HCT116 (cell line): ENCODE data around the gene WDR27. TPM values are rescaled to one million over a fixed set of nuclear protein-coding genes. Genes with fewer than 3 reads are reported as not detected.

Source experiments
- ATAC-seq: fragments of 200-7000 bp; cut with Tn5 transposase; 2 replicates; pipeline ENCODE4 v1.9.1; 2020; ENCODE audit warnings: mild to moderate bottlenecking, moderate library complexity
- BruUV-seq: library from RNA; stranded (reverse); fragments of 400-500 nt; replicated peaks from 2 replicates; lab custom pipeline; 2021; lab: Mats Ljungman, UMichigan
- CTCF ChIA-PET: fragments of 300-600 bp; sonication (Branson Sonifier 250); formaldehyde crosslinking; loops from one replicate; lab custom pipeline; 2021; ENCODE audit warnings: antibody characterized with exemption; lab: Charles Lee
- POLR2A ChIA-PET: fragments of 300-600, 350-600 bp; sonication (Branson Sonifier 250); formaldehyde crosslinking; loops from one replicate; lab custom pipeline; 2021; ENCODE audit warnings: antibody characterized with exemption; lab: Charles Lee
- RAD21 ChIA-PET, 2 experiments: fragments of 300-600 bp; sonication (Branson Sonifier 250); formaldehyde crosslinking; loops; one replicate each; lab custom pipeline; 2023; ENCODE audit warnings: low total read pairs in 2 of 2; ENCODE audit not compliant: uncharacterized antibody in 2 of 2, unreplicated experiment in 2 of 2, low non-redundant PET in 1 of 2; lab: Charles Lee
- DNase-seq: peaks from one replicate; pipeline ENCODE4 v3.0.0-alpha.2; 2010; ENCODE audit warnings: low read depth, low spot score
- H2AFZ ChIP-seq: fragments of 200-600 bp; shearing (Covaris generic), sonication (generic); 2 replicates; pipeline ENCODE4 v1.6.1; 2017; ENCODE audit warnings: low read depth, mixed run types, mixed read lengths, antibody characterized with exemption, low read length; ENCODE audit not compliant: poor library complexity, severe bottlenecking
- H3K27ac ChIP-seq: 2 replicates; pipeline ENCODE4 v1.5.1; 2012; ENCODE audit warnings: low read depth, low read length
- H3K27me3 ChIP-seq: fragments of 200-600 bp; sonication (generic); 2 replicates; pipeline ENCODE4 v1.6.1; 2016; ENCODE audit warnings: mixed run types, low read length, mixed read lengths; ENCODE audit not compliant: insufficient read depth
- H3K36me3 ChIP-seq, 2 experiments: fragments of 200-500 bp in 1 of 2; fragments of 200-600 bp in 1 of 2; sonication (Bioruptor generic) in 1 of 2; sonication (generic) in 1 of 2; 2 replicates each; pipeline versions ENCODE4 v1.5.1 to v1.6.1; 2014 to 2016; ENCODE audit warnings: low read length in 2 of 2, inconsistent platforms in 1 of 2, mixed read lengths in 1 of 2, mixed run types in 1 of 2; ENCODE audit not compliant: insufficient read depth in 2 of 2, control insufficient read depth in 1 of 2
- H3K4me1 ChIP-seq, 2 experiments: fragments of 200-600 bp in 1 of 2; sonication (generic) in 1 of 2; 2 replicates each; pipeline versions ENCODE4 v1.5.1 to v1.6.1; 2012 to 2017; ENCODE audit warnings: low read length in 2 of 2, inconsistent platforms in 1 of 2, mild to moderate bottlenecking in 1 of 2, mixed read lengths in 1 of 2, mixed run types in 1 of 2, moderate library complexity in 1 of 2; ENCODE audit not compliant: insufficient read depth in 2 of 2, control insufficient read depth in 1 of 2
- H3K4me2 ChIP-seq: fragments of 200-600 bp; sonication (generic); 2 replicates; pipeline ENCODE4 v1.6.1; 2017; ENCODE audit warnings: mixed run types, low read length, mixed read lengths
- H3K4me3 ChIP-seq, 2 experiments: fragments of 200-600 bp in 1 of 2; sonication (generic) in 1 of 2; replicated peaks in 1 of 2; 2 replicates each; pipeline ENCODE4 v1.5.1; 2011 to 2016; ENCODE audit warnings: low read length in 2 of 2, control low read depth in 1 of 2, low read depth in 1 of 2, mild to moderate bottlenecking in 1 of 2, mixed read lengths in 1 of 2, mixed run types in 1 of 2
- H3K79me2 ChIP-seq: fragments of 200-600 bp; sonication (generic); 2 replicates; pipeline ENCODE4 v1.6.1; 2017; ENCODE audit warnings: mild to moderate bottlenecking, mixed run types, low read length, moderate library complexity, mixed read lengths; ENCODE audit not compliant: insufficient read depth
- H3K9ac ChIP-seq: fragments of 200-600 bp; sonication (generic); 2 replicates; pipeline ENCODE4 v1.6.1; 2016; ENCODE audit warnings: low read length, mixed read lengths
- H3K9me2 ChIP-seq: fragments of 200-600 bp; sonication (generic), shearing (Covaris generic); 2 replicates; pipeline ENCODE4 v1.6.1; 2017; ENCODE audit warnings: mixed run types, mild to moderate bottlenecking, moderate library complexity; ENCODE audit not compliant: insufficient read depth
- H3K9me3 ChIP-seq, 2 experiments: fragments of 200-500 bp in 1 of 2; fragments of 200-600 bp in 1 of 2; sonication (Bioruptor generic) in 1 of 2; sonication (generic) in 1 of 2; 2 replicates each; pipeline ENCODE4 v1.6.1; 2014 to 2017; ENCODE audit warnings: low read length in 2 of 2, mixed read lengths in 2 of 2, inconsistent platforms in 1 of 2, low read depth in 1 of 2, mild to moderate bottlenecking in 1 of 2, mixed run types in 1 of 2, moderate library complexity in 1 of 2; ENCODE audit not compliant: control insufficient read depth in 1 of 2, insufficient read depth in 1 of 2
- H4K20me1 ChIP-seq: fragments of 200-600 bp; sonication (generic), shearing (Covaris generic); 2 replicates; pipeline ENCODE4 v1.6.1; 2017; ENCODE audit warnings: mixed run types, mild to moderate bottlenecking, moderate library complexity; ENCODE audit not compliant: insufficient read depth
- CEBPB ChIP-seq: IDR thresholded peaks from 2 replicates; pipeline ENCODE4 v1.6.1; 2012; ENCODE audit warnings: low read depth
- EGR1 ChIP-seq: IDR thresholded peaks from 2 replicates; pipeline ENCODE4 v1.6.1; 2012; ENCODE audit warnings: low read depth
- ELF1 ChIP-seq: IDR thresholded peaks from 2 replicates; pipeline ENCODE4 v1.6.1; 2012; ENCODE audit warnings: low read depth, borderline replicate concordance
- JUND ChIP-seq: IDR thresholded peaks from 2 replicates; pipeline ENCODE4 v1.6.1; 2012
- MAX ChIP-seq: IDR thresholded peaks from 2 replicates; pipeline ENCODE4 v1.6.1; 2012
- POLR2AphosphoS5 ChIP-seq: IDR thresholded peaks from 2 replicates; pipeline ENCODE4 v1.6.1; 2011; ENCODE audit warnings: mild to moderate bottlenecking, low read depth, low read length, moderate library complexity
- SP1 ChIP-seq: IDR thresholded peaks from 2 replicates; pipeline ENCODE4 v1.6.1; 2012; ENCODE audit warnings: low read depth
- ZBTB33 ChIP-seq: IDR thresholded peaks from 2 replicates; pipeline ENCODE4 v1.6.1; 2011; ENCODE audit warnings: mild to moderate bottlenecking, low read length, moderate library complexity; ENCODE audit not compliant: insufficient replicate concordance; ENCODE audit errors: extremely low read depth
- ZFX ChIP-seq: fragments of 450-650 bp; IDR thresholded peaks from 2 replicates; pipeline ENCODE4 v1.6.1; 2017
- intact Hi-C: fragments of 100-400 bp; cut with micrococcal nuclease; formaldehyde crosslinking; loops from 2 replicates; pipeline ENCODE4 v1.10.0; 2022
- total RNA-seq: library from RNA; stranded (reverse); gene quantifications from one replicate; pipeline ENCODE4 v1.2.1, GENCODE V29; 2021; ENCODE audit not compliant: unreplicated experiment

The WDR27 gene
- total RNA-seq, 1 experiment from 2014 or later = 60.6 TPM

- Histone ChIP-seq H3K79me2 (no peaks in the 10 kb centered on the region), H3K27me3 (no peaks in the 10 kb centered on the region), H2AFZ (no peak overlapping the region), H3K4me1 (peaks cover 4 to 12% of the 10 kb centered on the region in 2 experiments; a peak in 3 of 4 replicates), H3K9me3 (peaks cover 0 to 4% of the 10 kb centered on the region in 2 experiments; a peak in 1 of 4 replicates), H3K9me2 (no peaks in the 10 kb centered on the region), H4K20me1 (no peaks in the 10 kb centered on the region), H3K4me2 (no peak overlapping the region), H3K9ac (no peak overlapping the region), H3K36me3 (no peaks in the 10 kb centered on the region), H3K4me3 (no peak overlapping the region), H3K27ac (no peak overlapping the region)
- CTCF ChIA-PET = no interaction called here
- intact Hi-C loops = no loop called here
- no peak for ATAC-seq
- no peak for DNase-seq
- no TSS peak for BruUV-seq
- TF ChIP-seq ZFX (no peak), CEBPB (no peak), EGR1 (no peak), SP1 (no peak), POLR2AphosphoS5 (no peak), JUND (no peak), ELF1 (no peak), ZBTB33 (no peak), MAX (no peak)
- RAD21 ChIA-PET = no interaction called here
- POLR2A ChIA-PET = no interaction called here
Observed at GRCh38 chr6:169425628-169426370, 276.0 kb downstream of the WDR27 start.
